Muscle of back (tissue), 11 donors: Measurements from ENCODE around the gene SLC30A9. TPM values are rescaled to one million over a fixed set of nuclear protein-coding genes. Genes with fewer than 3 reads are reported as not detected.

ENCODE experiments used
- DNase-seq, 3 donors: peaks; one replicate each; pipeline versions ENCODE4 v3.0.0 to v3.0.0-alpha.2; 2013
- polyA plus RNA-seq, 10 donors: library from polyadenylated mRNA; unstranded; fragments of 120-200 nt; gene quantifications; one replicate each; pipeline ENCODE4 v1.2.1, GENCODE V29; 2013; ENCODE audit not compliant: insufficient read length in 10 of 10

Gene SLC30A9
- polyA plus RNA-seq, 10 donors: 47.4 to 68.1 (median 56.5) TPM

- no peak for DNase-seq
Measured at GRCh38 chr4:41994461-41994985, 4.2 kb downstream of the SLC30A9 start.

GRCh38 chr4:41998019-41998418 lies 7.7 kb downstream of the SLC30A9 start:
- no peak for DNase-seq

GRCh38 chr4:41999321-41999720 lies 9.0 kb downstream of the SLC30A9 start:
- no peak for DNase-seq

- no peak for DNase-seq
Measured at GRCh38 chr4:42008011-42008786, 17.9 kb downstream of the SLC30A9 start.

- DNase-seq: no peak
Measured at GRCh38 chr4:42015438-42015837, 25.1 kb downstream of the SLC30A9 start.

- no peak for DNase-seq
Measured at GRCh38 chr4:42018451-42018850, 28.1 kb downstream of the SLC30A9 start.

GRCh38 chr4:42048394-42048793 lies 58.1 kb downstream of the SLC30A9 start:
- DNase-seq: peak in 1 of 3 donors; percentile 2

GRCh38 chr4:42050516-42051249 lies 60.4 kb downstream of the SLC30A9 start:
- peak in 1 of 3 donors; percentile 3 for DNase-seq

GRCh38 chr4:42066402-42066801 lies 76.1 kb downstream of the SLC30A9 start:
- DNase-seq: no peak

- DNase-seq: no peak
Measured at GRCh38 chr4:42067264-42067663, 76.9 kb downstream of the SLC30A9 start.

- no peak for DNase-seq
Measured at GRCh38 chr4:42070463-42070862, 80.1 kb downstream of the SLC30A9 start.

- no peak for DNase-seq
Measured at GRCh38 chr4:42074294-42074693, 84.0 kb downstream of the SLC30A9 start.

- DNase-seq: no peak
Measured at GRCh38 chr4:42078184-42078801, 88.0 kb downstream of the SLC30A9 start.

GRCh38 chr4:42080306-42080705 lies 90.0 kb downstream of the SLC30A9 start:
- no peak for DNase-seq

- DNase-seq: no peak
Measured at GRCh38 chr4:42083816-42084215, 93.5 kb downstream of the SLC30A9 start.

- no peak for DNase-seq
Measured at GRCh38 chr4:42088386-42088785, 98.1 kb downstream of the SLC30A9 start.

- no peak for DNase-seq
Measured at GRCh38 chr4:42101446-42101975, 111.2 kb downstream of the SLC30A9 start.

GRCh38 chr4:42104521-42104920 lies 114.2 kb downstream of the SLC30A9 start:
- DNase-seq: peak in 1 of 3 donors; percentile 3

GRCh38 chr4:42112846-42113245 lies 122.5 kb downstream of the SLC30A9 start:
- DNase-seq: no peak

GRCh38 chr4:42119886-42120285 lies 129.6 kb downstream of the SLC30A9 start:
- no peak for DNase-seq

- no peak for DNase-seq
Measured at GRCh38 chr4:42122237-42122636, 131.9 kb downstream of the SLC30A9 start.

- DNase-seq: no peak
Measured at GRCh38 chr4:42123071-42123644, 132.8 kb downstream of the SLC30A9 start.
